IMR-90 (cell line): ENCODE results near the gene GSTM3. TPM values are rescaled to one million over a fixed set of nuclear protein-coding genes. Genes with fewer than 3 reads are reported as not detected.

Experiments used
- BHLHE40 ChIP-seq: fragments of 150-350 bp; IDR thresholded peaks from 2 replicates; pipeline ENCODE4 v1.6.1; 2016; ENCODE audit warnings: mild to moderate bottlenecking, low read depth, low read length
- FOS ChIP-seq: fragments of 150-350 bp; IDR thresholded peaks from 2 replicates; pipeline ENCODE4 v1.6.1; 2016; ENCODE audit warnings: low read depth, low read length
- SMC3 ChIP-seq: fragments of 150-350 bp; IDR thresholded peaks from 2 replicates; pipeline ENCODE4 v1.6.1; 2016; ENCODE audit warnings: low read depth, mild to moderate bottlenecking, antibody characterized with exemption, low read length, moderate library complexity
- polyA plus RNA-seq, 3 experiments: library from polyadenylated mRNA; depleted of rRNA; stranded (reverse); fragments of >200 nt; gene quantifications; 2 replicates each; pipeline ENCODE4 v1.2.3, GENCODE V29; 2012; ENCODE audit warnings: low replicate concordance in 1 of 3
- total RNA-seq: library from RNA; depleted of rRNA; stranded (reverse); fragments of >200 nt; gene quantifications from 2 replicates; pipeline ENCODE4 v1.2.3, GENCODE V29; 2012
- TF ChIP-seq, protein P1 (sequence below): conservative IDR thresholded peaks from 2 replicates; pipeline ENCODE4 v1.5.1; 2012; ENCODE audit warnings: mild to moderate bottlenecking, low read depth, low read length, improper control_type of control experiment

The GSTM3 gene
- total and polyA plus RNA-seq, 2 of the 4 experiments (the other 2 are of a cell fraction): 102 to 131 TPM

DNA sequence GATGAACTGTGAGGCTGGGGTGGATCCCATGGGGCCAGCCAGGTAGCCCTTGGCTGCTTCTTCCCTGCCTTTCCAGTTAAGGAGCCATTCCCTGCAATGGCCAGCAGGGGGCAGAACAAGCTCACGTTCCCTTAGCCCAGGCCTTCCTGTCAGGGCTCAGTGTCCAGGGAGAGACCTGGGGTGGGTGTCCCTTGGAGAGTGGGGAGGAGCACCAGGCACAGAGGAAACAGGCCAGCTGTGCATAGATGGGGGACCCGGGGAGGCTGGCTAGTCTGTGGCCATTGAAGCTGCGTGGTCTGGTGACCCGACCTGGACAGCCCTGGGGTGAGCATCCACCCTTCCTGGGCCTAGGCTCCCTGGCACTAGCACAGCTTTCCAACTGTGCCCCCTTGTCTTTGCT, 36.1 kb upstream of the GSTM3 start (continued):
- TF ChIP-seq BHLHE40: no peak
- peak; percentile 100 for TF ChIP-seq SMC3
- no peak for TF ChIP-seq FOS
- TF ChIP-seq, protein P1, sequence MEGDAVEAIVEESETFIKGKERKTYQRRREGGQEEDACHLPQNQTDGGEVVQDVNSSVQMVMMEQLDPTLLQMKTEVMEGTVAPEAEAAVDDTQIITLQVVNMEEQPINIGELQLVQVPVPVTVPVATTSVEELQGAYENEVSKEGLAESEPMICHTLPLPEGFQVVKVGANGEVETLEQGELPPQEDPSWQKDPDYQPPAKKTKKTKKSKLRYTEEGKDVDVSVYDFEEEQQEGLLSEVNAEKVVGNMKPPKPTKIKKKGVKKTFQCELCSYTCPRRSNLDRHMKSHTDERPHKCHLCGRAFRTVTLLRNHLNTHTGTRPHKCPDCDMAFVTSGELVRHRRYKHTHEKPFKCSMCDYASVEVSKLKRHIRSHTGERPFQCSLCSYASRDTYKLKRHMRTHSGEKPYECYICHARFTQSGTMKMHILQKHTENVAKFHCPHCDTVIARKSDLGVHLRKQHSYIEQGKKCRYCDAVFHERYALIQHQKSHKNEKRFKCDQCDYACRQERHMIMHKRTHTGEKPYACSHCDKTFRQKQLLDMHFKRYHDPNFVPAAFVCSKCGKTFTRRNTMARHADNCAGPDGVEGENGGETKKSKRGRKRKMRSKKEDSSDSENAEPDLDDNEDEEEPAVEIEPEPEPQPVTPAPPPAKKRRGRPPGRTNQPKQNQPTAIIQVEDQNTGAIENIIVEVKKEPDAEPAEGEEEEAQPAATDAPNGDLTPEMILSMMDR: peak; percentile 97
